Central memory CD8-positive, alpha-beta T cell (primary cell): ENCODE data around the gene MYO18B.

Experiments
- ATAC-seq: fragments of 150-1000 bp; cut with Tn5 transposase; replicated peaks from 2 replicates; pipeline ENCODE4 v1.10.0; 2022; ENCODE audit warnings: mild to moderate bottlenecking, moderate FRiP score, moderate number of reproducible peaks; ENCODE audit not compliant: poor library complexity, severe bottlenecking; ENCODE audit errors: extremely low read depth
- DNase-seq, 2 donors: peaks; one replicate each; pipeline ENCODE4 v3.0.0; 2021; ENCODE audit warnings: low spot score in 2 of 2
- H3K27ac Mint-ChIP-seq: one replicate; pipeline ENCODE4 v1.8.0; 2022; ENCODE audit warnings: low read depth, mild to moderate bottlenecking, moderate library complexity, mixed read lengths
- H3K27me3 Mint-ChIP-seq: one replicate; pipeline ENCODE4 v1.8.0; 2022; ENCODE audit warnings: mixed read lengths
- H3K36me3 Mint-ChIP-seq: one replicate; pipeline ENCODE4 v1.8.0; 2022; ENCODE audit warnings: mild to moderate bottlenecking, moderate library complexity, mixed read lengths; ENCODE audit not compliant: insufficient read depth
- H3K4me1 Mint-ChIP-seq: one replicate; pipeline ENCODE4 v1.8.0; 2022; ENCODE audit warnings: mixed read lengths
- H3K4me3 Mint-ChIP-seq: one replicate; pipeline ENCODE4 v1.8.0; 2022; ENCODE audit warnings: mild to moderate bottlenecking, moderate library complexity, mixed read lengths
- H3K9me3 Mint-ChIP-seq: one replicate; pipeline ENCODE4 v1.8.0; 2022; ENCODE audit warnings: mixed read lengths

The MYO18B gene

DNA sequence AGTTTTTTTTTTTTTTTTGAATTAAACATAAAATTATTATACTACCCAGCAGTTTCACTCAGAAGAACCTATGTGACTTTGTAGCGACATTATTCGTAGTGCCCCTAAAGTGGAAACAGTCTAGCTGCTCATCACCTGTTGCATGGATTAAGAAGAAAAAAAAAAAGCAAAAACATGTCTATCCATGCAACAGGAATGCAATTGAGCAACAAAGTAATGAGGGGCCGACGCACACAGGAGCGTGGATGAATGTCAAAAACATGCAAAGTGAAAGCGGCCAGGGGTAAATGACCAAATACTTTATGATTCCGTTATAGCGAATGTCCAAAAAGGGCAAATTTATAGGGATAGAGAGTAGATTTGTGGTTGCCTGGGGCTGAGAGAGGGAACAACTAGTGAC is 16.3 kb downstream of the MYO18B start:
- no peaks in the 10 kb centered on the region for H3K9me3 Mint-ChIP-seq
- no peaks in the 10 kb centered on the region for H3K4me1 Mint-ChIP-seq
- H3K27ac Mint-ChIP-seq: no peak overlapping the region
- DNase-seq: no peak
- H3K36me3 Mint-ChIP-seq: peaks cover 1% of the 10 kb centered on the region
- H3K4me3 Mint-ChIP-seq: no peak overlapping the region
- no peak for ATAC-seq
- H3K27me3 Mint-ChIP-seq: no peaks in the 10 kb centered on the region

- ATAC-seq (no peak), DNase-seq (no peak)
- H3K9me3 Mint-ChIP-seq: no peaks in the 10 kb centered on the region
- H3K27me3 Mint-ChIP-seq: no peaks in the 10 kb centered on the region
- no peak overlapping the region for H3K27ac Mint-ChIP-seq
- H3K4me3 Mint-ChIP-seq: no peak overlapping the region
- peaks cover 1% of the 10 kb centered on the region for H3K36me3 Mint-ChIP-seq
- H3K4me1 Mint-ChIP-seq: no peaks in the 10 kb centered on the region
These were observed 17.8 kb downstream of the MYO18B start for GRCh38 chr22:25759825-25760231.

DNA sequence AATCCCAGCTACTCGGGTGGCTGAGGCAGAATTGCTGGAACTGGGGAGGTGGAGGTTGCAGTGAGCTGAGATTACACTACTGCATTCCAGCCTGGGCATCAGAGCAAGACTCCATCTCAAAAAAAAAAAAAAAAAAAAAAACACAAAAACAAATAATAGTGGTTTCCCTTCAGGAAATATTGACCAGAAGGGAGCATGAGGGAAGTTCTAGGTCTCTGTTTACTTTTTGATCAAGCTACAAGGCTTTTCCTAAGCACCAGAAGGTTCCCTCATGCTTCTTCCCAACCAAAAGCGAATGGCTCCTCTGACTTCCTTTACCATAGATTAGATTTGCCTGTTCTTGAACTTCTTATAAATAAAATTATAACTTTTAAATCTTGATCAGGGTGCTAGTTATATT is 18.3 kb downstream of the MYO18B start:
- no peak for DNase-seq
- H3K27me3 Mint-ChIP-seq: no peaks in the 10 kb centered on the region
- peaks cover 1% of the 10 kb centered on the region for H3K36me3 Mint-ChIP-seq
- H3K4me1 Mint-ChIP-seq: no peaks in the 10 kb centered on the region
- no peaks in the 10 kb centered on the region for H3K9me3 Mint-ChIP-seq
- no peak overlapping the region for H3K27ac Mint-ChIP-seq
- ATAC-seq: no peak
- H3K4me3 Mint-ChIP-seq: no peak overlapping the region

DNA sequence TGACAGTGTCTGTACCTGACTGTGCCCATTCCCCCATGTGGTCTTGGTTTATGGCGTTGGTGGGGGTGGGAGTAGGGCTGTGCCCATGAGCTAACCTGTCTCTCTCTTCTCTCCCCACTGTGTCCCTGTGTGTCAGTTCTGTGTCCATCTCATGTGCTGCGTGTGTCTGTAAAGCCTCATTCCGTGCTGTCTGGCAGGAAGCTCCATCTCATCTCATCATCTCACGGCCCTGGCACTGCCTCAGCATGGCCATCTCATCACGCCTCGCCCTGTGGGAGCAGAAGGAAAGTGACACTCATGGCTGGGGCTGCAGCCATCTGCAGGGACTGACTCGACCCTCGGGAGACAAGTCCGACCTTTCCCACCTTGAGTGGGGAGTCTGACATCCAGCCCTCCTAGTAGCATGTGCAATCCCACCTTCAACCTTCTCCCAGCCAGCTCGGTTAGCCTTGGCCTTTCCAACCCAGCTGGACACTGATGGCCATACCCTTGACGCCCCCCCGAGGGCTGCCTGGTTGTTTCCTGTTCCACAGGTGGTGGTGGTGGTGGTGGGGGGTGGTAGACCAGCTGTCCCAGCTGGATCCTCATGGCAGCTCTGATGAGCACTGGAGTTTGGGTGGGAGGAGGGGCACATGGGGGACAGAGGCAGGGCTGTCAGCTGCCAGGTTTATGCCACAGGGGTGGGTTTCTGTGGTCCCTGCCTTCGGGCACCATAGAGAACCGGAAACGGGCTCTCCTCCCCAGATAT is 19.0 kb downstream of the MYO18B start:
- Mint-ChIP-seq H3K27ac (no peak overlapping the region), H3K4me1 (no peaks in the 10 kb centered on the region), H3K4me3 (no peak overlapping the region), H3K9me3 (no peaks in the 10 kb centered on the region), H3K27me3 (peaks cover 2% of the 10 kb centered on the region), H3K36me3 (peaks cover 1% of the 10 kb centered on the region)
- DNase-seq (no peak), ATAC-seq (no peak)

GRCh38 chr22:25762147-25762546 is 20.2 kb downstream of the MYO18B start:
- Mint-ChIP-seq H3K36me3 (peaks cover 1% of the 10 kb centered on the region), H3K4me3 (no peak overlapping the region)
- DNase-seq: no peak

DNA sequence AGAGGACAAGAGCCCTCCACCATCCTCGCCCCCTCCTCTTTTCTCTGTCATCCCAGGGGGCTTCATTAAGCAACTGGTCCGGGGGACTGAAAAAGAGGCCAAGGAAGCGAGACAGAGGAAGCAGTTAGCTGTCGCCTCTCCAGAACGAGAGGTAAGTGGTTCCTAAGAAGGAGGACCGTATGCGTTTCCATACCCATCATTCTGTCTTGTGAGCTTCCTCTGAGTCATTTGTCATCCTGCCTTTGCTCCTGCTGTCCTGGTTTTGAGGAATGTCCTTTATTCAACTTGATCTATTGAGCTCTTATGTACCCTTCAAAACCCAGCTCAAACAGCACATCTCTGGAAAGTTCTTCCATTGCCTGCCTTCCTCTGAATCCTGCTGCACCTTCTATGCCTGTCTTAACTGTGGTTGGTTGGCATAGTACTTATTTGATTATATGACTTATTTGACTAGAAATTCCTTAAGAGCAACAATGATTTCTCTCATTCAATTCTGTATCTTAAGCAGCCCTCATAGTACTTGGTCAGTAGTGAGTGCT is 21.3 kb downstream of the MYO18B start:
- no peak overlapping the region for H3K27ac Mint-ChIP-seq
- peaks cover 1% of the 10 kb centered on the region for H3K36me3 Mint-ChIP-seq
- H3K9me3 Mint-ChIP-seq: peaks cover 8% of the 10 kb centered on the region

More at GRCh38 chr22:25762147-25762546, 20.2 kb downstream of the MYO18B start:
- Mint-ChIP-seq H3K27ac (no peak overlapping the region), H3K4me1 (no peaks in the 10 kb centered on the region), H3K27me3 (peaks cover 13% of the 10 kb centered on the region), H3K9me3 (peaks cover 8% of the 10 kb centered on the region)
- ATAC-seq: no peak

DNA sequence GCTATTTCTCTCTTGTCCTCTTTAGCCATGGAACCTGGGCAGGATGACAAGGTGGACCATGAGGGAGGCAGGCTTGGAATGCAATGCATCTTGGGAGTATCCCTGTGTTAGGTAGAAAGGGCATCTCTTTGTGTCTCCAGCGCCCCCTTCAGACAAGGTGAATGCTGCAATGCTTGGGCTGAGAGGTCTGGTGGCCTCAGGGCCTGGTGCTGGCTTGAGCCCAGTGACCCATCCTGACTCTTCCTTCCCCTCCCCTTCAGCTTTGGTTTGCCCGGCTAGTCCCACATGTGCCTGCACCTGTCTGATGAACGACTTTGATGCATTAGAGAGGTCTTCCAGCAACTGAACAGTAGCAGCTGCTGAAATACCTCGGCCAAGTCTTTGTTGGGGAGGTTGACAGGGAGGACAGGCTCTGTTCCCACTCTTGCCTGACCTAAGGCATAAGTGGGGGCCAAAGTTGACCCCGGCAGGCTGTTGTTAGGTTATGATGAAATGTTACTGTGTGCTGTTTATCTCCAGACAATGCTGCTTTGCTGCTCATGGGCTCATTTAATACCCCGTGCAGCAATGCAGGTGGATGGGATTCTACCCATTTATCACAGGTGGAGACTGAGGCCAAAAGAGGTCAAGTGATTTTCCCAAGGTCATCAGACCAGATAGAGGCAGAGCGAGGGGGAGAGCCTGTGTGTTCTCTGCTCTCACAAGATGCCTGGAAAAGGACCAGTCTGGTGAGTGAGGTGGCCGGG is 22.5 kb downstream of the MYO18B start:
- peaks cover 35% of the 10 kb centered on the region for H3K27me3 Mint-ChIP-seq
- ATAC-seq: no peak
- no peak overlapping the region for H3K27ac Mint-ChIP-seq
- no peak overlapping the region for H3K4me3 Mint-ChIP-seq
- DNase-seq: no peak
- peaks cover 1% of the 10 kb centered on the region for H3K36me3 Mint-ChIP-seq
- no peaks in the 10 kb centered on the region for H3K4me1 Mint-ChIP-seq
- H3K9me3 Mint-ChIP-seq: peaks cover 8% of the 10 kb centered on the region

More for the DNA sequence above, 21.3 kb downstream of the MYO18B start:
- peaks cover 24% of the 10 kb centered on the region for H3K27me3 Mint-ChIP-seq
- H3K4me1 Mint-ChIP-seq: no peaks in the 10 kb centered on the region
- ATAC-seq (no peak), DNase-seq (no peak)
- no peak overlapping the region for H3K4me3 Mint-ChIP-seq

GRCh38 chr22:25765016-25765367 is 23.0 kb downstream of the MYO18B start:
- no peak for DNase-seq
- peaks cover 1% of the 10 kb centered on the region for H3K36me3 Mint-ChIP-seq
- peaks cover 35% of the 10 kb centered on the region for H3K27me3 Mint-ChIP-seq
- H3K4me3 Mint-ChIP-seq: no peak overlapping the region
- H3K4me1 Mint-ChIP-seq: no peaks in the 10 kb centered on the region
- peaks cover 8% of the 10 kb centered on the region for H3K9me3 Mint-ChIP-seq
- H3K27ac Mint-ChIP-seq: no peak overlapping the region
- no peak for ATAC-seq

DNA sequence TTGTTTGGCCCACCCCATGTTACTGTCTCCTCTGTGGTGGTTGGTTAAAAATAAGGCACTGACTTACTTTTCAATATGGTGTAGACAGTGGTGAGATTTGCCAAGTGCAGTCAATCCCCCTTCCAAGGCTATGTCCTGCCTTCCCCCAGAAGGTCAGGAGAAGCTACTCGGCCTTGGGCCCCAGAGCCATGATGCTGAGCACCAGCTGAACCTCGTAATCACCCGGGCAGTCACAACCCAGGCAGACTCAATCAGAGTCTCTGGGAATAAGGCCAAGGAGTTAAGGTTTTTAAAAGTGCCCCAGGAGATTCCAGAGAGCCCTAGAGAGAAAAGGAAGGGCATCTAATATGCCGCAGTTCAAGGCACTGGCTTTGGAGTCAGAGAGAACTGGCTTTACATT is 23.8 kb downstream of the MYO18B start:
- Mint-ChIP-seq H3K9me3 (peaks cover 8% of the 10 kb centered on the region), H3K27ac (no peak overlapping the region), H3K27me3 (peaks cover 35% of the 10 kb centered on the region), H3K4me1 (no peaks in the 10 kb centered on the region), H3K4me3 (no peak overlapping the region), H3K36me3 (peaks cover 1% of the 10 kb centered on the region)
- ATAC-seq (no peak), DNase-seq (no peak)

- Mint-ChIP-seq H3K27ac (no peak overlapping the region), H3K36me3 (peaks cover 1% of the 10 kb centered on the region), H3K4me1 (no peaks in the 10 kb centered on the region), H3K27me3 (peaks cover 35% of the 10 kb centered on the region), H3K4me3 (no peak overlapping the region), H3K9me3 (peaks cover 8% of the 10 kb centered on the region)
- ATAC-seq (no peak), DNase-seq (no peak)
These were observed 24.4 kb downstream of the MYO18B start for GRCh38 chr22:25766418-25766817.

GRCh38 chr22:25770333-25770732 is 28.3 kb downstream of the MYO18B start:
- peaks cover 45% of the 10 kb centered on the region for H3K27me3 Mint-ChIP-seq
- peaks cover 6% of the 10 kb centered on the region for H3K4me1 Mint-ChIP-seq
- ATAC-seq (no peak), DNase-seq (no peak)
- H3K9me3 Mint-ChIP-seq: peaks cover 8% of the 10 kb centered on the region
- H3K27ac Mint-ChIP-seq: no peak overlapping the region
- no peak overlapping the region for H3K4me3 Mint-ChIP-seq
- H3K36me3 Mint-ChIP-seq: no peaks in the 10 kb centered on the region

DNA sequence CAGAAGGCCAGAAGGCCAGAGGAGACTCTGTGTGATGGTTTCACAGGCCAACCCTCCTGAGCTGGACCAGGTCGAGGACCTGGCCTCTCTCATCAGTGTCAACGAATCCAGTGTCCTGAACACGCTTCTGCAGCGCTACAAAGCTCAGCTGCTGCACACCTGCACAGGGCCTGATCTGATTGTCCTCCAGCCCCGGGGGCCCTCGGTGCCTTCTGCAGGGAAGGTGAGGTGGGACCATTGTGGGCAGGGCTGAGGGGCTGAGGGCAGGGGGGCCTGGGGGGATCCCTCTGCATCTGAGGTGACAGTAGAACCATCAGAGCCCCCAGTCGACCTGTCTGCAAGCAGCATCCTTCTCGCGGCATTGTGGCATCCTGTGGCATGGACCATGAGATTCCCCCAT is 30.3 kb downstream of the MYO18B start:
- H3K4me1 Mint-ChIP-seq: peaks cover 6% of the 10 kb centered on the region
- no peaks in the 10 kb centered on the region for H3K9me3 Mint-ChIP-seq
- ATAC-seq (no peak), DNase-seq (no peak)
- H3K27ac Mint-ChIP-seq: no peak overlapping the region
- peaks cover 38% of the 10 kb centered on the region for H3K27me3 Mint-ChIP-seq
- no peak overlapping the region for H3K4me3 Mint-ChIP-seq
- H3K36me3 Mint-ChIP-seq: no peaks in the 10 kb centered on the region

DNA sequence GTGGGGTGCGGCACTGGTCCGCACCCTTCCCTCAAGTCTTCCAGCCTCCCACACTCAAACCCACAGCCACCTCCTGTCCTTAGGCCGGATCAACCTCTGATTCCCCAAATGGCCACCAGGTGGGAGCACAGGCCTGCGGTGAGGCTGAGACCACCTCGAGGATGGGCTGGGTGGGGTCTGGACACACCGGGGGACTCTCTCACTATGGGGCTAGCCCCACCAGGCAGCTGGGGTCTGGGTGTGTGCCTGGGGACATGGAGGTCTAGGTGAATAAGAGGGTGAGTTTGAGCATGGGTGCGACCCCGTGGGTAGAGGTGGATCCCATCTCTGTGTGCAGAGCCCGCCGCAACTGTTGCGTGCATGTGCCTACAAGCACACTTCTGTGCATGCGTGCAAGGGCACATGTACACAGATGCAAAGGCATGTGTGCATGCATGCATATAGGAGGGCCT is 32.6 kb downstream of the MYO18B start:
- Mint-ChIP-seq H3K9me3 (no peaks in the 10 kb centered on the region), H3K4me3 (no peak overlapping the region), H3K4me1 (peaks cover 6% of the 10 kb centered on the region), H3K27ac (no peak overlapping the region), H3K27me3 (peaks cover 17% of the 10 kb centered on the region), H3K36me3 (no peaks in the 10 kb centered on the region)
- DNase-seq: no peak
- ATAC-seq: no peak
